ENCODE results near the gene SPEG. TPM values are rescaled to one million over a fixed set of nuclear protein-coding genes. Genes with fewer than 3 reads are reported as not detected.

SPEG gene
- total RNA-seq, 2 donors from 2014 or later, result 2.2 to 2.8 TPM

GRCh38 chr2:219474285-219475060 lies 39.8 kb downstream of the SPEG start:
- H3K9me3 Mint-ChIP-seq, result no peaks in the 10 kb centered on the region
- ATAC-seq (no peak), DNase-seq (ENCODE audit: low spot score in 2 of 2) (no peak)
- H3K27ac Mint-ChIP-seq, result no peak overlapping the region
- H3K36me3 Mint-ChIP-seq, result no peaks in the 10 kb centered on the region

- H3K9me3 Mint-ChIP-seq, result no peaks in the 10 kb centered on the region
- DNase-seq (ENCODE audit: low spot score in 2 of 2) (no peak), ATAC-seq (no peak)
- H3K27ac Mint-ChIP-seq, result no peak overlapping the region
- H3K36me3 Mint-ChIP-seq, result no peaks in the 10 kb centered on the region
These were observed 40.6 kb downstream of the SPEG start for GRCh38 chr2:219475278-219475677.

GRCh38 chr2:219475697-219476651 lies 41.3 kb downstream of the SPEG start:
- no peaks in the 10 kb centered on the region for H3K9me3 Mint-ChIP-seq
- DNase-seq (ENCODE audit: low spot score in 2 of 2), result peak in 1 of 2 donors; percentile 82
- no peak overlapping the region for H3K27ac Mint-ChIP-seq
- no peaks in the 10 kb centered on the region for H3K36me3 Mint-ChIP-seq
- peak; percentile 79 to 81 for ATAC-seq

- Mint-ChIP-seq H3K9me3 (no peaks in the 10 kb centered on the region), H3K36me3 (no peaks in the 10 kb centered on the region), H3K27ac (no peak overlapping the region)
- ATAC-seq (peak in 1 of 2 donors; percentile 24), DNase-seq (ENCODE audit: low spot score in 2 of 2) (no peak)
These were observed 42.1 kb downstream of the SPEG start for GRCh38 chr2:219476652-219477151.

GRCh38 chr2:219477179-219477578 lies 42.5 kb downstream of the SPEG start:
- ATAC-seq, result peak in 1 of 2 donors; percentile 10
- no peaks in the 10 kb centered on the region for H3K36me3 Mint-ChIP-seq
- DNase-seq (ENCODE audit: low spot score in 2 of 2), result no peak
- no peaks in the 10 kb centered on the region for H3K9me3 Mint-ChIP-seq
- no peak overlapping the region for H3K27ac Mint-ChIP-seq

GRCh38 chr2:219477815-219478214 lies 43.2 kb downstream of the SPEG start:
- no peak for ATAC-seq
- H3K36me3 Mint-ChIP-seq, result no peaks in the 10 kb centered on the region

GRCh38 chr2:219478916-219479315 lies 44.3 kb downstream of the SPEG start:
- ATAC-seq, result no peak
- no peaks in the 10 kb centered on the region for H3K36me3 Mint-ChIP-seq
- no peak for DNase-seq (ENCODE audit: low spot score in 2 of 2)
- no peak overlapping the region for H3K27ac Mint-ChIP-seq
- no peaks in the 10 kb centered on the region for H3K9me3 Mint-ChIP-seq

More at GRCh38 chr2:219477815-219478214, 43.2 kb downstream of the SPEG start:
- Mint-ChIP-seq H3K27ac (no peak overlapping the region), H3K9me3 (no peaks in the 10 kb centered on the region)
- no peak for DNase-seq (ENCODE audit: low spot score in 2 of 2)

- ATAC-seq, result no peak
- no peak for DNase-seq (ENCODE audit: low spot score in 2 of 2)
- Mint-ChIP-seq H3K27ac (no peak overlapping the region), H3K36me3 (no peaks in the 10 kb centered on the region), H3K9me3 (no peaks in the 10 kb centered on the region)
These were observed 45.4 kb downstream of the SPEG start for GRCh38 chr2:219480004-219480403.

GRCh38 chr2:219482674-219483405 lies 48.2 kb downstream of the SPEG start:
- no peaks in the 10 kb centered on the region for H3K36me3 Mint-ChIP-seq
- DNase-seq (ENCODE audit: low spot score in 2 of 2) (no peak), ATAC-seq (no peak)
- H3K27ac Mint-ChIP-seq, result no peak overlapping the region
- no peaks in the 10 kb centered on the region for H3K9me3 Mint-ChIP-seq

- peak in 1 of 2 donors; percentile 39 for ATAC-seq
- no peak for DNase-seq (ENCODE audit: low spot score in 2 of 2)
- Mint-ChIP-seq H3K36me3 (no peaks in the 10 kb centered on the region), H3K27ac (no peak overlapping the region), H3K9me3 (no peaks in the 10 kb centered on the region)
These were observed 49.1 kb downstream of the SPEG start for GRCh38 chr2:219483451-219484342.

- DNase-seq (ENCODE audit: low spot score in 2 of 2), result no peak
- ATAC-seq, result peak; percentile 25 to 43
These were observed 49.9 kb downstream of the SPEG start for GRCh38 chr2:219484343-219485200.

GRCh38 chr2:219485201-219485580 lies 50.5 kb downstream of the SPEG start:
- Mint-ChIP-seq H3K36me3 (no peaks in the 10 kb centered on the region), H3K27ac (no peak overlapping the region), H3K9me3 (no peaks in the 10 kb centered on the region)
- DNase-seq (ENCODE audit: low spot score in 2 of 2) (no peak), ATAC-seq (no peak)

More at GRCh38 chr2:219484343-219485200, 49.9 kb downstream of the SPEG start:
- Mint-ChIP-seq H3K36me3 (no peaks in the 10 kb centered on the region), H3K27ac (no peak overlapping the region), H3K9me3 (no peaks in the 10 kb centered on the region)

GRCh38 chr2:219486380-219486959 lies 51.8 kb downstream of the SPEG start:
- ATAC-seq (no peak), DNase-seq (ENCODE audit: low spot score in 2 of 2) (no peak)
- Mint-ChIP-seq H3K27ac (no peak overlapping the region), H3K9me3 (no peaks in the 10 kb centered on the region), H3K36me3 (no peaks in the 10 kb centered on the region)

- Mint-ChIP-seq H3K36me3 (no peaks in the 10 kb centered on the region), H3K9me3 (no peaks in the 10 kb centered on the region), H3K27ac (no peak overlapping the region)
- no peak for DNase-seq (ENCODE audit: low spot score in 2 of 2)
- no peak for ATAC-seq
These were observed 53.7 kb downstream of the SPEG start for GRCh38 chr2:219488149-219488843.
